ENCODE results near the gene MARK2.

DNA sequence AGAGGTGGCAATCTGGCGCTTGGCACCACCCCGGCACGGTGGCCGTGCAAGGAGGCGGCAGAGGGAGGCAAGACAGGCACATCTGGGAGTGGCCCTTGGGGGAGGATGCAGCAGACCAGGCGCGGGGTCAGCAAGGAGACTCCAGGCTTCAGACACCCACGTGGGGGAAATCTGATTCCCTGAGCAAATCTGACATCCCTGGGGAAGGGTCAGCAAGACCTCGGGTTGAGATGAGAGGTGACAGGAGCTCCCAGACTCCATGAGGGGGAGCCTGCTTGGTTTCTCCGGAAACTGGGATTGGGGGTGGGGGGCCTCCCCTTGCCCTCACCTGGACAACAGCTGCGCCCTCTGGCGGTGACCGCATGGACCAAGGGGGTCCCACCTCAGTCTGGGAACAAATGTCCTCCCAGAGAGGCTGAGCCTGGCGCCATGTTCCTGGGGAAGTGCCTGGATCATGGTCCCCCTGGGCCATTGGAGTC lies 82.1 kb downstream of the MARK2 start:
- TF ChIP-seq, protein P1, sequence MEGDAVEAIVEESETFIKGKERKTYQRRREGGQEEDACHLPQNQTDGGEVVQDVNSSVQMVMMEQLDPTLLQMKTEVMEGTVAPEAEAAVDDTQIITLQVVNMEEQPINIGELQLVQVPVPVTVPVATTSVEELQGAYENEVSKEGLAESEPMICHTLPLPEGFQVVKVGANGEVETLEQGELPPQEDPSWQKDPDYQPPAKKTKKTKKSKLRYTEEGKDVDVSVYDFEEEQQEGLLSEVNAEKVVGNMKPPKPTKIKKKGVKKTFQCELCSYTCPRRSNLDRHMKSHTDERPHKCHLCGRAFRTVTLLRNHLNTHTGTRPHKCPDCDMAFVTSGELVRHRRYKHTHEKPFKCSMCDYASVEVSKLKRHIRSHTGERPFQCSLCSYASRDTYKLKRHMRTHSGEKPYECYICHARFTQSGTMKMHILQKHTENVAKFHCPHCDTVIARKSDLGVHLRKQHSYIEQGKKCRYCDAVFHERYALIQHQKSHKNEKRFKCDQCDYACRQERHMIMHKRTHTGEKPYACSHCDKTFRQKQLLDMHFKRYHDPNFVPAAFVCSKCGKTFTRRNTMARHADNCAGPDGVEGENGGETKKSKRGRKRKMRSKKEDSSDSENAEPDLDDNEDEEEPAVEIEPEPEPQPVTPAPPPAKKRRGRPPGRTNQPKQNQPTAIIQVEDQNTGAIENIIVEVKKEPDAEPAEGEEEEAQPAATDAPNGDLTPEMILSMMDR (IDR thresholded peaks at IDR 0.05) = peak in 3 of 6 experiments; percentile 22 to 32 (median 29)
- TF ChIP-seq POLR2A (IDR thresholded peaks at IDR 0.05) = no peak

Data from esophagus squamous epithelium (tissue), 4 donors.